OCI-LY7 (cell line): ENCODE measurements around the gene HDAC10. TPM values are rescaled to one million over a fixed set of nuclear protein-coding genes. Genes with fewer than 3 reads are reported as not detected.

ENCODE experiments used
- BruUV-seq: library from RNA; stranded (reverse); fragments of 400-500 nt; replicated peaks from 2 replicates; lab custom pipeline; 2021; lab: Mats Ljungman, UMichigan
- CTCF ChIA-PET: fragments of 300-600 bp; sonication (Branson Sonifier 250); formaldehyde crosslinking; loops from one replicate; lab custom pipeline; 2022; ENCODE audit warnings: antibody characterized with exemption; ENCODE audit not compliant: unreplicated experiment; lab: Charles Lee
- POLR2A ChIA-PET: fragments of 300-600 bp; sonication (Branson Sonifier 250); formaldehyde crosslinking; loops from one replicate; lab custom pipeline; 2022; ENCODE audit warnings: antibody characterized with exemption; lab: Charles Lee
- DNase-seq: peaks from one replicate; pipeline ENCODE4 v3.0.0-alpha.2; 2015; ENCODE audit warnings: low spot score
- H2AFZ ChIP-seq: fragments of 200-600 bp; sonication (generic), shearing (Covaris generic); 2 replicates; pipeline ENCODE4 v1.6.1; 2014; ENCODE audit warnings: mild to moderate bottlenecking, antibody characterized with exemption, low read length, moderate library complexity
- H3K27ac ChIP-seq: fragments of 200-600 bp; sonication (generic); 2 replicates; pipeline ENCODE4 v1.5.1; 2014; ENCODE audit warnings: mixed run types, low read depth, mild to moderate bottlenecking, moderate library complexity, low read length, inconsistent platforms; ENCODE audit not compliant: poor library complexity, severe bottlenecking
- H3K36me3 ChIP-seq: fragments of 200-600 bp; sonication (generic); 2 replicates; pipeline ENCODE4 v1.6.1; 2014; ENCODE audit warnings: mild to moderate bottlenecking, antibody characterized with exemption, low read length, moderate library complexity, mixed read lengths; ENCODE audit not compliant: insufficient read depth
- H3K4me1 ChIP-seq: fragments of 200-600 bp; sonication (generic); 2 replicates; pipeline ENCODE4 v1.5.1; 2014; ENCODE audit warnings: mild to moderate bottlenecking, low read length; ENCODE audit not compliant: insufficient read depth, poor library complexity, severe bottlenecking
- H3K4me2 ChIP-seq: fragments of 200-600 bp; sonication (generic); 2 replicates; pipeline ENCODE4 v1.6.1; 2014; ENCODE audit warnings: mild to moderate bottlenecking, low read length
- H3K4me3 ChIP-seq: fragments of 200-600 bp; sonication (generic); 2 replicates; pipeline ENCODE4 v1.5.1; 2014; ENCODE audit warnings: mild to moderate bottlenecking, low read depth, low read length; ENCODE audit not compliant: poor library complexity, severe bottlenecking
- H3K79me2 ChIP-seq: fragments of 200-600 bp; sonication (generic); 2 replicates; pipeline ENCODE4 v1.6.1; 2016; ENCODE audit warnings: low read depth, mild to moderate bottlenecking, low read length, moderate library complexity, mixed read lengths; ENCODE audit not compliant: insufficient read depth
- H3K9me2 ChIP-seq: fragments of 200-600 bp; sonication (generic); 2 replicates; pipeline ENCODE4 v1.6.1; 2016; ENCODE audit warnings: mild to moderate bottlenecking, low read length, mixed read lengths; ENCODE audit not compliant: insufficient read depth
- H3K9me3 ChIP-seq: fragments of 200-600 bp; sonication (generic); 2 replicates; pipeline ENCODE4 v1.6.1; 2014; ENCODE audit warnings: mild to moderate bottlenecking, mixed run types, low read length, mixed read lengths
- H4K20me1 ChIP-seq: fragments of 200-600 bp; sonication (generic); 2 replicates; pipeline ENCODE4 v1.6.1; 2014; ENCODE audit warnings: mild to moderate bottlenecking, antibody characterized with exemption, low read length, moderate library complexity, mixed read lengths; ENCODE audit not compliant: insufficient read depth
- EZH2phosphoT487 ChIP-seq: fragments of 200-600 bp; sonication (generic); IDR thresholded peaks from 2 replicates; pipeline ENCODE4 v1.6.1; 2018; ENCODE audit warnings: low read depth, borderline replicate concordance, mild to moderate bottlenecking, mixed run types, antibody characterized with exemption, low read length, moderate library complexity, mixed read lengths
- intact Hi-C: fragments of 100-400 bp; cut with micrococcal nuclease; formaldehyde crosslinking; loops from one replicate; pipeline ENCODE4 v1.10.0; 2022; ENCODE audit not compliant: unreplicated experiment
- total RNA-seq, 2 experiments: library from RNA; depleted of rRNA in 1 of 2; stranded (reverse); fragments of >200 nt in 1 of 2; shearing (Covaris generic) in 1 of 2; gene quantifications; 2 replicates each; pipeline ENCODE4 v1.2.3, GENCODE V29; 2014 to 2022
- TF ChIP-seq, protein P1 (sequence below): fragments of 200-600 bp; sonication (generic); conservative IDR thresholded peaks from 2 replicates; pipeline ENCODE4 v1.5.1; 2014; ENCODE audit warnings: mild to moderate bottlenecking, antibody characterized with exemption, low read length, moderate library complexity, mixed read lengths

Gene HDAC10
- total RNA-seq, 2 experiments from 2014 or later, result 49.4 to 74.9 TPM

DNA sequence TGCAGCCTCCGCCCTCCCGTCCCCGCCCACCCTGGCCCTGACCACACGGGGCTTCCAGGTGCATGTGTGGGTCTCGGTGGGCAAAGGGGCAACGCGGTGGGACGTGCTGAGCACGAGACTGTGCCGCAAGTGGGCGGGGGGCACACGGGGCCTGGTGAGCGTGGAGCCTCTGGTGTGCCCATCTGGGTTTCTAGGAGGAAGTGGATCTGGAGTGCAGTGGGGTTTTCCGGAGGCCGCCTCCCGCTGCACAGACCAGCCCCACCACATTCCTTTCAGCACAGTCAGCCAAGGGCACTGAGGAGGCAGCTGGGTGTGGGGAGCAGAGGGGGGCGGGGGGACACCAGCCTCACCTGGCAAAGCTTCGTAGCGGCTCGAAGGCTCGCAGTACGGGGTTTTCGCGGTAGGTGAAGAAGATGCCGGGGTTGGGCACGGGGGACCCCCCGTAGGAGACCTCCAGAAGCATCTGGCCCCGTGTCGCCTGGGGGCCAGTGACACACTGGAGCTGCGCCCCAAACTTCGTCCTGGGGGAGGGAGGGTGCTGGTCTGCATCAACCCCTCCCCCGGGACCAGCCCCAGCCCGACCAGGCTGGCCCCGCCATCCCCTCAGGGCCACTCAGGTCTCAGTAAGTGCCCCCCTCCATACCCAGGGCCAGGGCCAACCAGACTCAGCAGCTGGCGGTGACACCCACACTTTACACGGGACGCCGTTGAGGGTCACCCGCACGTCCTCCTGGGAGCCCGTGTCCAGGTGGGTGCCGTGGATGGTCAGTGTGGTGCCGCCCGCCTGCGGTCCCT, 31.5 kb upstream of the HDAC10 start:
- Histone ChIP-seq H4K20me1 (no peaks in the 10 kb centered on the region), H3K4me2 (no peak overlapping the region)

GRCh38 chr22:50281957-50282356, 30.9 kb upstream of the HDAC10 start:
- Histone ChIP-seq H3K9me2 (no peaks in the 10 kb centered on the region), H2AFZ (no peak overlapping the region), H3K9me3 (no peaks in the 10 kb centered on the region), H3K79me2 (no peaks in the 10 kb centered on the region), H3K4me3 (no peak overlapping the region), H3K36me3 (no peaks in the 10 kb centered on the region), H3K4me1 (no peaks in the 10 kb centered on the region), H3K27ac (no peak overlapping the region), H4K20me1 (no peaks in the 10 kb centered on the region), H3K4me2 (no peak overlapping the region)
- intact Hi-C loops, result no loop called here
- CTCF ChIA-PET, result no interaction called here
- no peak for DNase-seq
- BruUV-seq, result no TSS peak
- POLR2A ChIA-PET, result no interaction called here
- no peak for TF ChIP-seq EZH2phosphoT487
- TF ChIP-seq, protein P1, sequence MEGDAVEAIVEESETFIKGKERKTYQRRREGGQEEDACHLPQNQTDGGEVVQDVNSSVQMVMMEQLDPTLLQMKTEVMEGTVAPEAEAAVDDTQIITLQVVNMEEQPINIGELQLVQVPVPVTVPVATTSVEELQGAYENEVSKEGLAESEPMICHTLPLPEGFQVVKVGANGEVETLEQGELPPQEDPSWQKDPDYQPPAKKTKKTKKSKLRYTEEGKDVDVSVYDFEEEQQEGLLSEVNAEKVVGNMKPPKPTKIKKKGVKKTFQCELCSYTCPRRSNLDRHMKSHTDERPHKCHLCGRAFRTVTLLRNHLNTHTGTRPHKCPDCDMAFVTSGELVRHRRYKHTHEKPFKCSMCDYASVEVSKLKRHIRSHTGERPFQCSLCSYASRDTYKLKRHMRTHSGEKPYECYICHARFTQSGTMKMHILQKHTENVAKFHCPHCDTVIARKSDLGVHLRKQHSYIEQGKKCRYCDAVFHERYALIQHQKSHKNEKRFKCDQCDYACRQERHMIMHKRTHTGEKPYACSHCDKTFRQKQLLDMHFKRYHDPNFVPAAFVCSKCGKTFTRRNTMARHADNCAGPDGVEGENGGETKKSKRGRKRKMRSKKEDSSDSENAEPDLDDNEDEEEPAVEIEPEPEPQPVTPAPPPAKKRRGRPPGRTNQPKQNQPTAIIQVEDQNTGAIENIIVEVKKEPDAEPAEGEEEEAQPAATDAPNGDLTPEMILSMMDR, result no peak

More for the DNA sequence above, 31.5 kb upstream of the HDAC10 start:
- Histone ChIP-seq H3K36me3 (no peaks in the 10 kb centered on the region), H3K9me3 (no peaks in the 10 kb centered on the region), H2AFZ (no peak overlapping the region), H3K9me2 (no peaks in the 10 kb centered on the region), H3K27ac (no peak overlapping the region), H3K4me3 (no peak overlapping the region), H3K79me2 (no peaks in the 10 kb centered on the region), H3K4me1 (no peaks in the 10 kb centered on the region)
- CTCF ChIA-PET, result no interaction called here
- DNase-seq, result no peak
- POLR2A ChIA-PET, result interaction anchor here (0.7 kb wide), 1 partner anchor 1636 kb away, joined by 3 read pairs; no protein-coding TSS in a partner anchor
- TF ChIP-seq EZH2phosphoT487, result no peak
- TF ChIP-seq, protein P1, result no peak
- intact Hi-C loops, result no loop called here
- no TSS peak for BruUV-seq

GRCh38 chr22:50281384-50281760, 30.3 kb upstream of the HDAC10 start:
- no peaks in the 10 kb centered on the region for H3K9me3 ChIP-seq
- H3K4me2 ChIP-seq, result no peak overlapping the region
- no peak for DNase-seq
- H3K79me2 ChIP-seq, result no peaks in the 10 kb centered on the region
- H3K27ac ChIP-seq, result no peak overlapping the region
- CTCF ChIA-PET, result no interaction called here
- H4K20me1 ChIP-seq, result no peaks in the 10 kb centered on the region
- no peak overlapping the region for H3K4me3 ChIP-seq
- BruUV-seq, result no TSS peak
- TF ChIP-seq, protein P1, result no peak
- TF ChIP-seq EZH2phosphoT487, result no peak
- H3K9me2 ChIP-seq, result no peaks in the 10 kb centered on the region
- H2AFZ ChIP-seq, result no peak overlapping the region
- H3K4me1 ChIP-seq, result peaks cover 4% of the 10 kb centered on the region
- peaks cover 1% of the 10 kb centered on the region; the same call in 1 of the 2 replicates for H3K36me3 ChIP-seq
- intact Hi-C loops, result no loop called here
- POLR2A ChIA-PET, result no interaction called here
